ENCODE results near the gene NPHP1.
"Not testable (repeated sequence)": the region's sequence is repeated elsewhere in the genome, so short reads cannot be mapped to it uniquely, and the experiment has no call there.

DNA sequence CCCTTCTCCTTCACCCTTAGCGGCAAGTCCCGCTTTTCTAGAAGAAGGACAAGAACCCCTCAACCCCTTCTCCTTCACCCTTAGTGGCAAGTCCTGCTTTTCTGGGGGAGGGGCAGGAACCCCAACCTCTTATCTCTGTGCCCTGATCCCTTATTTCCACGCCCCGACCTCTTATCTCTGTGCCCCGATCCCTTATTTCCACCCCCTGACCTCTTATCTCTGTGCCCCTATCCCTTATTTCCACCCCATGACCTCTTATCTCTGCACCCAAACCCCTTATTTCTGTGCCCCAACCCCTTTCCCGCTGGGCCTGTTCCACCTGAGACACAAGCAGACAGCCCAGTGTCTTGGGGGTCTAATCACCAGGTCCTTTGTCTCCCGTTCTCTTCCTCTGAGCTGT is 14.1 kb upstream of the NPHP1 start:
- TF ChIP-seq POLR2AphosphoS5, POLR2A (IDR thresholded peaks at IDR 0.05): not testable (repeated sequence)
- TF ChIP-seq, protein P1, sequence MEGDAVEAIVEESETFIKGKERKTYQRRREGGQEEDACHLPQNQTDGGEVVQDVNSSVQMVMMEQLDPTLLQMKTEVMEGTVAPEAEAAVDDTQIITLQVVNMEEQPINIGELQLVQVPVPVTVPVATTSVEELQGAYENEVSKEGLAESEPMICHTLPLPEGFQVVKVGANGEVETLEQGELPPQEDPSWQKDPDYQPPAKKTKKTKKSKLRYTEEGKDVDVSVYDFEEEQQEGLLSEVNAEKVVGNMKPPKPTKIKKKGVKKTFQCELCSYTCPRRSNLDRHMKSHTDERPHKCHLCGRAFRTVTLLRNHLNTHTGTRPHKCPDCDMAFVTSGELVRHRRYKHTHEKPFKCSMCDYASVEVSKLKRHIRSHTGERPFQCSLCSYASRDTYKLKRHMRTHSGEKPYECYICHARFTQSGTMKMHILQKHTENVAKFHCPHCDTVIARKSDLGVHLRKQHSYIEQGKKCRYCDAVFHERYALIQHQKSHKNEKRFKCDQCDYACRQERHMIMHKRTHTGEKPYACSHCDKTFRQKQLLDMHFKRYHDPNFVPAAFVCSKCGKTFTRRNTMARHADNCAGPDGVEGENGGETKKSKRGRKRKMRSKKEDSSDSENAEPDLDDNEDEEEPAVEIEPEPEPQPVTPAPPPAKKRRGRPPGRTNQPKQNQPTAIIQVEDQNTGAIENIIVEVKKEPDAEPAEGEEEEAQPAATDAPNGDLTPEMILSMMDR (IDR thresholded peaks at IDR 0.05 in 8 of 11, conservative IDR thresholded peaks at IDR 0.05 in 3 of 11): not testable (repeated sequence)
